Nephron progenitor cell (in vitro differentiated cells): ENCODE measurements around the gene MLANA.

Experiments used
- DNase-seq: peaks from one replicate; pipeline ENCODE4 v3.0.0; 2021
- H3K27ac Mint-ChIP-seq: 2 replicates; pipeline ENCODE4 v1.8.0; 2021; ENCODE audit warnings: mild to moderate bottlenecking, moderate library complexity, mixed read lengths
- H3K27me3 Mint-ChIP-seq: 2 replicates; pipeline ENCODE4 v1.8.0; 2021; ENCODE audit warnings: mild to moderate bottlenecking, low read depth, mixed read lengths; ENCODE audit not compliant: poor library complexity
- H3K36me3 Mint-ChIP-seq: 2 replicates; pipeline ENCODE4 v1.8.0; 2021; ENCODE audit warnings: low read depth, mixed read lengths
- H3K4me1 Mint-ChIP-seq: 2 replicates; pipeline ENCODE4 v1.8.0; 2021; ENCODE audit warnings: mixed read lengths
- H3K4me3 Mint-ChIP-seq: 2 replicates; pipeline ENCODE4 v1.8.0; 2021; ENCODE audit warnings: mild to moderate bottlenecking, moderate library complexity, mixed read lengths
- H3K9me3 Mint-ChIP-seq: 2 replicates; pipeline ENCODE4 v1.8.0; 2021; ENCODE audit warnings: mild to moderate bottlenecking, moderate library complexity, mixed read lengths
- CTCF ChIP-seq: fragments of 200-600 bp; sonication (generic); IDR thresholded peaks from 2 replicates; pipeline ENCODE4 v1.5.0; 2021; ENCODE audit warnings: antibody characterized with exemption

Gene MLANA

GRCh38 chr9:5846096-5846495 lies 44.6 kb upstream of the MLANA start:
- Mint-ChIP-seq H3K9me3 (peaks cover 8% of the 10 kb centered on the region), H3K27me3 (no peaks in the 10 kb centered on the region), H3K36me3 (peaks cover 3% of the 10 kb centered on the region), H3K4me1 (peaks cover 75% of the 10 kb centered on the region), H3K27ac (no peak overlapping the region), H3K4me3 (no peak overlapping the region)
- DNase-seq = no peak
- TF ChIP-seq CTCF = no peak

DNA sequence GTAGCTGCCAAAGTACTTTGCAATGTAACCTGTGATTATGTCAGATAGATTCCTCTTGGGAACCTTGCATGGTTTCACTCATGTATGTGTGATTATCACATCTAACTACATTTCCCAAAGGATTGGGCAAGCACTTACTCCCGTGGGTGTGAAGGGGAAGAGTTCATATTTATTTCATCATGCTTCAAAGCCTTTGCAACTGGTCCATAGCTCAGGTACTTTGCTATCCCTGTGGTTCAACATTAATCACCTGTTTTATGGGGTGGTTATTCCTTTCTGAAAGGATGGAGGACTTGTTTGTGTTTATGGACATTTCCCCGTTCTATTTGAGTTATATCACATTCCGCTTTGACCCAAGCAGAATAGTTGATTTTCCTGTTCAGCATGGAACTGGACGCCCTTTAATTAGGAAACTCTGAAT lies 44.2 kb upstream of the MLANA start:
- H3K9me3 Mint-ChIP-seq = peaks cover 5% of the 10 kb centered on the region
- no peaks in the 10 kb centered on the region for H3K27me3 Mint-ChIP-seq
- H3K36me3 Mint-ChIP-seq = no peaks in the 10 kb centered on the region
- no peak overlapping the region for H3K4me3 Mint-ChIP-seq
- no peak for DNase-seq
- no peak overlapping the region for H3K27ac Mint-ChIP-seq
- TF ChIP-seq CTCF = no peak
- peaks cover 72% of the 10 kb centered on the region for H3K4me1 Mint-ChIP-seq

- no peaks in the 10 kb centered on the region for H3K27me3 Mint-ChIP-seq
- H3K36me3 Mint-ChIP-seq = no peaks in the 10 kb centered on the region
- DNase-seq = no peak
- no peak for TF ChIP-seq CTCF
- H3K9me3 Mint-ChIP-seq = no peaks in the 10 kb centered on the region
- peaks cover 71% of the 10 kb centered on the region for H3K4me1 Mint-ChIP-seq
- no peak overlapping the region for H3K27ac Mint-ChIP-seq
- no peak overlapping the region for H3K4me3 Mint-ChIP-seq
Observed at GRCh38 chr9:5848372-5848882, 42.3 kb upstream of the MLANA start.

DNA sequence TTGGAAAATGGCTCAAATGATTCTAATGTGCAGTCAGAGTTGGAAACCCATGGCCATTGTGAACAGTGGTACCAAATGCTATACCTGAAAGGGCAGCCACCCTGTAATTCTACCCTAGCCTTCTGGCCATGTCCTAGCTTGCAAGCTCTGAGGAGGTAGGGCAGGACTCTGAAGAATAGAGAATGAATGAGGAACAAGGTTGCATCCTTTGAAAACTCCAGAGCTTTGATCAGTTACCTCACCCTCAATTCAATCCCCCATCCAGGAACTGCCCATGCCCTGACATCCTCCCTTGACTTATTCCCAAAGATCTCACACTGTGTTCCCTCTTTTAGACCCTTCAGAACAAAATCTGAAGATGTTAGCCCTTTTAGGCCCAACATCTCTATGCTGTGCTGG lies 40.0 kb upstream of the MLANA start:
- H3K4me3 Mint-ChIP-seq = no peak overlapping the region
- no peaks in the 10 kb centered on the region for H3K36me3 Mint-ChIP-seq
- no peak for TF ChIP-seq CTCF
- no peaks in the 10 kb centered on the region for H3K9me3 Mint-ChIP-seq
- peaks cover under 1% of the 10 kb centered on the region for H3K27me3 Mint-ChIP-seq
- H3K27ac Mint-ChIP-seq = no peak overlapping the region
- H3K4me1 Mint-ChIP-seq = peaks cover 52% of the 10 kb centered on the region
- no peak for DNase-seq

DNA sequence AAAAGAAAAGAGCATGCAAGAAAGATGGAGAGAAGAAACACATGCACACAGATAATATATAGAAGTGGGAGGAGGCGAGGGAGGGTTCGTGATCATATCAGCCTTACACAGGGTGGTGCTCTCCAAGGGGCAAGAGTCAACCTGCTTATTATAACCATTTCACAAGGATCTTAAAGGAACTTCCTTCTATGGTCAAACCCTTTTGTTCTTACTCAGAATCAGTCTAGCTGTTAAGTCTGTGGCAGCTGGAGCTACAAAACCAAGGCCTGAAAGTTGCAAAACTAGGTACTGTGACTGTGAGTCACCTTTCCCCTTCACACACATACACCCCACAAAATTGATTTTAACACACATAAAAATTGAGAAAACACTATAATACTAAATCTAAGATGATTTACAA lies 39.2 kb upstream of the MLANA start:
- Mint-ChIP-seq H3K9me3 (no peaks in the 10 kb centered on the region), H3K4me1 (peaks cover 46% of the 10 kb centered on the region), H3K27me3 (peaks cover 4% of the 10 kb centered on the region), H3K27ac (no peak overlapping the region), H3K36me3 (no peaks in the 10 kb centered on the region), H3K4me3 (no peak overlapping the region)
- DNase-seq = no peak
- TF ChIP-seq CTCF = no peak

DNA sequence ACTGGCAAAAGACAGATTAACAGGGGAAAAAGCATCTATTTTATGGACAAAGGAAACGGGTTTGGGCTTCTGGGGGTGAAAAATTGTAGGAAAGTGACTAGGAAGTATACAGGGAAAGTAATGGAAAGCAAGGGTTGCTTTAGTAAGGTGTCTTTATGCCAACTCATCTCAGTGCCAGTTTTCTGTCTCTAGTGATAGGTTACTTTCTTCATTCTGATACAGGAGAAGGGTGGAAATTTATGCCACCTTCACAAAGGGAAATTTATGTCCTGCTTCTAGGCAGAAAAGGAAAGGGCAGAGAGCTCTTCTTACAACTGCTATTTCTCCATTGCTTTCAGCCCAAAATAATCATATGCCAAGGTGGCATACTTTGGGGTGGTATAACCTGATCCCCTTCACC lies 37.7 kb upstream of the MLANA start:
- Mint-ChIP-seq H3K36me3 (no peaks in the 10 kb centered on the region), H3K27ac (no peak overlapping the region), H3K4me1 (peaks cover 38% of the 10 kb centered on the region), H3K27me3 (peaks cover 4% of the 10 kb centered on the region), H3K9me3 (no peaks in the 10 kb centered on the region), H3K4me3 (no peak overlapping the region)
- TF ChIP-seq CTCF = no peak
- DNase-seq = no peak
